HCT116 (cell line): ENCODE results near the gene LAIR1. TPM values are rescaled to one million over a fixed set of nuclear protein-coding genes. Genes with fewer than 3 reads are reported as not detected.

ENCODE experiments used
- ATAC-seq: fragments of 200-7000 bp; cut with Tn5 transposase; 2 replicates; pipeline ENCODE4 v1.9.1; 2020; ENCODE audit warnings: mild to moderate bottlenecking, moderate library complexity
- BruUV-seq: library from RNA; stranded (reverse); fragments of 400-500 nt; replicated peaks from 2 replicates; lab custom pipeline; 2021; lab: Mats Ljungman, UMichigan
- CTCF ChIA-PET: fragments of 300-600 bp; sonication (Branson Sonifier 250); formaldehyde crosslinking; loops from one replicate; lab custom pipeline; 2021; ENCODE audit warnings: antibody characterized with exemption; lab: Charles Lee
- POLR2A ChIA-PET: fragments of 300-600, 350-600 bp; sonication (Branson Sonifier 250); formaldehyde crosslinking; loops from one replicate; lab custom pipeline; 2021; ENCODE audit warnings: antibody characterized with exemption; lab: Charles Lee
- RAD21 ChIA-PET, 2 experiments: fragments of 300-600 bp; sonication (Branson Sonifier 250); formaldehyde crosslinking; loops; one replicate each; lab custom pipeline; 2023; ENCODE audit warnings: low total read pairs in 2 of 2; ENCODE audit not compliant: uncharacterized antibody in 2 of 2, unreplicated experiment in 2 of 2, low non-redundant PET in 1 of 2; lab: Charles Lee
- DNase-seq: peaks from one replicate; pipeline ENCODE4 v3.0.0-alpha.2; 2010; ENCODE audit warnings: low read depth, low spot score
- H2AFZ ChIP-seq: fragments of 200-600 bp; shearing (Covaris generic), sonication (generic); 2 replicates; pipeline ENCODE4 v1.6.1; 2017; ENCODE audit warnings: low read depth, mixed run types, mixed read lengths, antibody characterized with exemption, low read length; ENCODE audit not compliant: poor library complexity, severe bottlenecking
- H3K27ac ChIP-seq: 2 replicates; pipeline ENCODE4 v1.5.1; 2012; ENCODE audit warnings: low read depth, low read length
- H3K27me3 ChIP-seq: fragments of 200-600 bp; sonication (generic); 2 replicates; pipeline ENCODE4 v1.6.1; 2016; ENCODE audit warnings: mixed run types, low read length, mixed read lengths; ENCODE audit not compliant: insufficient read depth
- H3K36me3 ChIP-seq, 2 experiments: fragments of 200-500 bp in 1 of 2; fragments of 200-600 bp in 1 of 2; sonication (Bioruptor generic) in 1 of 2; sonication (generic) in 1 of 2; 2 replicates each; pipeline versions ENCODE4 v1.5.1 to v1.6.1; 2014 to 2016; ENCODE audit warnings: low read length in 2 of 2, inconsistent platforms in 1 of 2, mixed read lengths in 1 of 2, mixed run types in 1 of 2; ENCODE audit not compliant: insufficient read depth in 2 of 2, control insufficient read depth in 1 of 2
- H3K4me1 ChIP-seq, 2 experiments: fragments of 200-600 bp in 1 of 2; sonication (generic) in 1 of 2; 2 replicates each; pipeline versions ENCODE4 v1.5.1 to v1.6.1; 2012 to 2017; ENCODE audit warnings: low read length in 2 of 2, inconsistent platforms in 1 of 2, mild to moderate bottlenecking in 1 of 2, mixed read lengths in 1 of 2, mixed run types in 1 of 2, moderate library complexity in 1 of 2; ENCODE audit not compliant: insufficient read depth in 2 of 2, control insufficient read depth in 1 of 2
- H3K4me2 ChIP-seq: fragments of 200-600 bp; sonication (generic); 2 replicates; pipeline ENCODE4 v1.6.1; 2017; ENCODE audit warnings: mixed run types, low read length, mixed read lengths
- H3K4me3 ChIP-seq, 2 experiments: fragments of 200-600 bp in 1 of 2; sonication (generic) in 1 of 2; replicated peaks in 1 of 2; 2 replicates each; pipeline ENCODE4 v1.5.1; 2011 to 2016; ENCODE audit warnings: low read length in 2 of 2, control low read depth in 1 of 2, low read depth in 1 of 2, mild to moderate bottlenecking in 1 of 2, mixed read lengths in 1 of 2, mixed run types in 1 of 2
- H3K79me2 ChIP-seq: fragments of 200-600 bp; sonication (generic); 2 replicates; pipeline ENCODE4 v1.6.1; 2017; ENCODE audit warnings: mild to moderate bottlenecking, mixed run types, low read length, moderate library complexity, mixed read lengths; ENCODE audit not compliant: insufficient read depth
- H3K9ac ChIP-seq: fragments of 200-600 bp; sonication (generic); 2 replicates; pipeline ENCODE4 v1.6.1; 2016; ENCODE audit warnings: low read length, mixed read lengths
- H3K9me2 ChIP-seq: fragments of 200-600 bp; sonication (generic), shearing (Covaris generic); 2 replicates; pipeline ENCODE4 v1.6.1; 2017; ENCODE audit warnings: mixed run types, mild to moderate bottlenecking, moderate library complexity; ENCODE audit not compliant: insufficient read depth
- H3K9me3 ChIP-seq, 2 experiments: fragments of 200-500 bp in 1 of 2; fragments of 200-600 bp in 1 of 2; sonication (Bioruptor generic) in 1 of 2; sonication (generic) in 1 of 2; 2 replicates each; pipeline ENCODE4 v1.6.1; 2014 to 2017; ENCODE audit warnings: low read length in 2 of 2, mixed read lengths in 2 of 2, inconsistent platforms in 1 of 2, low read depth in 1 of 2, mild to moderate bottlenecking in 1 of 2, mixed run types in 1 of 2, moderate library complexity in 1 of 2; ENCODE audit not compliant: control insufficient read depth in 1 of 2, insufficient read depth in 1 of 2
- H4K20me1 ChIP-seq: fragments of 200-600 bp; sonication (generic), shearing (Covaris generic); 2 replicates; pipeline ENCODE4 v1.6.1; 2017; ENCODE audit warnings: mixed run types, mild to moderate bottlenecking, moderate library complexity; ENCODE audit not compliant: insufficient read depth
- CBX3 ChIP-seq: IDR thresholded peaks from 2 replicates; pipeline ENCODE4 v1.6.1; 2012; ENCODE audit warnings: low read depth
- CEBPB ChIP-seq: IDR thresholded peaks from 2 replicates; pipeline ENCODE4 v1.6.1; 2012; ENCODE audit warnings: low read depth
- EGR1 ChIP-seq: IDR thresholded peaks from 2 replicates; pipeline ENCODE4 v1.6.1; 2012; ENCODE audit warnings: low read depth
- EZH2 ChIP-seq: fragments of 200-600 bp; sonication (generic); IDR thresholded peaks from 2 replicates; pipeline ENCODE4 v1.6.1; 2017; ENCODE audit warnings: antibody characterized with exemption, mixed run types
- EZH2phosphoT487 ChIP-seq: fragments of 200-600 bp; IDR thresholded peaks from 2 replicates; pipeline ENCODE4 v1.6.1; 2018; ENCODE audit warnings: antibody characterized with exemption, borderline replicate concordance
- FOSL1 ChIP-seq: IDR thresholded peaks from 2 replicates; pipeline ENCODE4 v1.6.1; 2012; ENCODE audit warnings: low read depth
- JUND ChIP-seq: IDR thresholded peaks from 2 replicates; pipeline ENCODE4 v1.6.1; 2012
- POLR2AphosphoS5 ChIP-seq: IDR thresholded peaks from 2 replicates; pipeline ENCODE4 v1.6.1; 2011; ENCODE audit warnings: mild to moderate bottlenecking, low read depth, low read length, moderate library complexity
- RAD21 ChIP-seq: IDR thresholded peaks from 2 replicates; pipeline ENCODE4 v1.6.1; 2012; ENCODE audit warnings: low read depth, mild to moderate bottlenecking
- REST ChIP-seq: IDR thresholded peaks from 2 replicates; pipeline ENCODE4 v1.6.1; 2012; ENCODE audit warnings: low read depth
- SP1 ChIP-seq: IDR thresholded peaks from 2 replicates; pipeline ENCODE4 v1.6.1; 2012; ENCODE audit warnings: low read depth
- YY1 ChIP-seq: IDR thresholded peaks from 2 replicates; pipeline ENCODE4 v1.6.1; 2011; ENCODE audit warnings: low read length, low read depth, moderate library complexity, mild to moderate bottlenecking; ENCODE audit not compliant: insufficient replicate concordance; ENCODE audit errors: extremely low read depth
- intact Hi-C: fragments of 100-400 bp; cut with micrococcal nuclease; formaldehyde crosslinking; loops from 2 replicates; pipeline ENCODE4 v1.10.0; 2022
- total RNA-seq: library from RNA; stranded (reverse); gene quantifications from one replicate; pipeline ENCODE4 v1.2.1, GENCODE V29; 2021; ENCODE audit not compliant: unreplicated experiment

The LAIR1 gene
- total RNA-seq, 1 experiment from 2014 or later = 0.89 TPM

- RAD21 ChIA-PET = no interaction called here
- DNase-seq (no peak), ATAC-seq (no peak)
- POLR2A ChIA-PET = no interaction called here
- Histone ChIP-seq H3K4me1 (no peaks in the 10 kb centered on the region), H3K79me2 (no peaks in the 10 kb centered on the region), H3K27me3 (no peaks in the 10 kb centered on the region), H3K36me3 (no peaks in the 10 kb centered on the region), H4K20me1 (no peaks in the 10 kb centered on the region), H3K4me2 (no peak overlapping the region), H3K9me2 (no peaks in the 10 kb centered on the region), H2AFZ (no peak overlapping the region), H3K27ac (no peak overlapping the region), H3K9ac (no peak overlapping the region), H3K9me3 (no peaks in the 10 kb centered on the region), H3K4me3 (no peak overlapping the region)
- CTCF ChIA-PET = no interaction called here
- intact Hi-C loops = no loop called here
- no TSS peak for BruUV-seq
- TF ChIP-seq YY1 (no peak), CBX3 (no peak), EZH2 (no peak), FOSL1 (no peak), CEBPB (no peak), POLR2AphosphoS5 (no peak), JUND (no peak), EZH2phosphoT487 (no peak), SP1 (no peak), REST (no peak), RAD21 (no peak), EGR1 (no peak)
These were observed 26.9 kb downstream of the LAIR1 start for GRCh38 chr19:54337858-54338230.
